HG03196 (cell line): ENCODE measurements around the gene CPNE5.
"Not testable (repeated sequence)": the region's sequence is repeated elsewhere in the genome, so short reads cannot be mapped to it uniquely, and the experiment has no call there.

Experiments used
- ATAC-seq: cut with Tn5 transposase; IDR thresholded peaks from one replicate; pipeline ENCODE4 v1.9.1; 2021; ENCODE audit not compliant: unreplicated experiment

The CPNE5 gene

GRCh38 chr6:36704961-36705577 lies 134.2 kb downstream of the CPNE5 start:
- ATAC-seq, result not testable (repeated sequence)

DNA sequence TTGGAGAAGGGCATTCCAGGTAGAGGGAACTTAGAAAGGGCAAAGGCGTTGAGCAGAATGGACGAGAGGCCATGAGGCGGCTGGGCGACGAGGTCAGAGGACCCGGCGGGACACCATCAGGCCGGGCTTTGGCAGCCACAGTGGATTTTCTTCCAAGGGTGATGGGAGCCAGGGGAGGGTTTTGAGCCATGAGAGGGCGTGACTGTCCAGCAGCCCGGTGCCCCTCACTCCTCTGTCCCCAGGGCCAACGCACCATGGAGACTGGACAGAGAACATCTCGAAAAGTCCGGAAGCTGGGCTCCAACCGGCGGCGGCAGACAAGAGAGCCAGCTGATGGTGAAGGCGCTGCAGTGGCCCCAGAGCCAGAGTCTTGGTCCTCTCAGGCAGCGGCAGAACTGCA lies 135.3 kb downstream of the CPNE5 start:
- ATAC-seq, result no peak

- no peak for ATAC-seq
Observed at GRCh38 chr6:36703081-36703606, 136.1 kb downstream of the CPNE5 start.

- ATAC-seq, result no peak
Observed at GRCh38 chr6:36702656-36703055, 136.6 kb downstream of the CPNE5 start.

DNA sequence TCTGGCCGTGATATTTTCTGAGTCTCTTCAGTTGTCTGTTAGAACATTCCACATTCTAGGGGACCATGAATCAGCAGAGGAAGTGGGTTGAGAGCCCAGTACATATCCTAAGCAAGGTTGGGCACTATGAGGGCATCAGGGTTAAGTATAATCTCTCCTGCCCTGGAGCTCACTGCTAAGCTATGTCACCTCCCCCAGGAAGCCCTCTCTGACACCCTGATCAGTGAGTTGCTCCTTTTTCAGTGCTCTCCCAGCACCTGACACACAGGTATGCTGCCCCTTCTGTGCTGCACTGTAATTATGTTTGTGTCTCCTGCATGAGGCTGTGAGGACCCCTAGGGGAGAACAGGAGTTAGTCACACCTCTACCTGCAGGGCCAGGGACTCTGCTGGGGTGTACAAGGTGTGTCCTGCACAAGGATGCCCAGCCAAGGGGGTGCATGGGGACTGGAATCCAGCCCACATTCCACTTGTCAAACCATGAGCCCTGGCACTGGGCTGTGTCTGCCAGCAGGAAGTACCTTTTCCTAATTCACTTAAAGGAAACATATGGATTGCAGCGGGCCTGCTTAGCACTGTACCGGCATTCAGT lies 137.7 kb downstream of the CPNE5 start:
- no peak for ATAC-seq

DNA sequence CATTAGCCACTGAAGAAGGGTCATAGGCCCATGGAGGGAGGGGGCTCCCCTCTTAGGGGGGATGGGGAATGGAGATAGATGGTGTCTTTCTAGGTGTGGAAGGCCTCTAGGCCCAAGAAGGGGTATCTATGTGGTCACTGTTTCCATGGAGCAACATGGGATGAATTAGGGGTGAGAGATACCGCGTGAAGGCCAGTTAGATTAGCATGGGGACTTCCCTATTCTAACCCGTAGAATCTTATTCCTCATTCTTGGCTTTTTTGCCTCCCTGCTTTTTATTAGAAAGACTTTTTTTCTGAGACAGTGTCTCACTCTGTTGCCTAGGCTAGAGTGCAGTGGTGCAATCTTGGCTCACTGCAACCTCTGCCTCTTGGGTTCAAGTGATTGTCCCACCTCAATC lies 138.4 kb downstream of the CPNE5 start:
- no peak for ATAC-seq

DNA sequence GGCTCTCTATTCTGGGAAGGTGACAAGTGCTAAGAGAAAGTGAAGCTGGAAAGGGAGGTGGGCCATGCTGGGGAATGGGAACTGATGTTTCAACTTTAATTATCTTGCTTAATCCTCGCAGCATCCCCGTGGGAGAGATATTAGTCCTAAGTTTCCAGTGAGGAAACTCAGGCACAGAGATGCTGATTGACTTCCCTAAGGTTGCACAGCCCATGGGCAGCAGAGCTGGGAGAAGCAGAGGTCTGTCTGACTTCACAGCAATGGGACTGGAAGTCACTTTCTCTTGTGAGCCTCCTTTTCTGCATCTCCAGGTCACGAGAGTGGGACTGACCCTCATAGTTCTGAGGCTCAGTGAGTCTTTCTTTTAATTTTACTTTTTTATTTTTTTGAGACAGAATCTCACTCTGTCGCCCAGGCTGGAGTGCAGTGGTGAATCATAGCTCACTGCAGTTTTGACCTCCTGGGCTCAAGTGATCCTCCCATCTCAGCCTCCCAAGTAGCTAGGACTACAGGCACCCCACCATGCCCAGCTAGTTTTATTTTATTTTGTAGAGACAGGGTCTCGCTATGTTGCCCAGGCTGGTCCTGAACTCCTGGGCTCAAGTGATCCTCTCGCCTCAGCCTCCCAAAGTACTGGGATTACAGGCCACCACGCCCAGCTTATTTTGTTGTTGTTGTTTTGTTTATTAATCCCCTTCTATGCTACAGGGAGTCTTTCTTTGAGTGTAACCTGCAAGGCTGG lies 139.0 kb downstream of the CPNE5 start:
- ATAC-seq, result no peak

DNA sequence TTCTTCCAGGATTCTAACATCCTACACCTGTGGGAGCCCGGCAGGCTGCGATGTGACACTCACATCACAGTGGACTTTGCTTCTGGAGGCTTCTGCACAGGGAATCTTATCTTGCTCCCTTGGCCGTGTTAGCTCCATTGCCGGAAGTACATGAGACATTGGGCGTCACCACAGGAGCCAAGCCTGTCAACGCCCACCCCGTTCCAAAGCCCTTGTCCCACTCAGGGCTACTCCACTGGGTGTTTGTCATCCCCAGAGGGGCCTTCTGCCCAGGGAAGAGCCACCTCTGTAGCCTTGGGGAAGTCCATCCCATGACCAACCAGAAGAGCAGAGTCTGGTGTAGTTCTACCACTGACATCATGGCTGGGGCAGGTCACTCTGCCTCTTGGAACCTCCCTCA lies 139.9 kb downstream of the CPNE5 start:
- ATAC-seq, result no peak

GRCh38 chr6:36698871-36699271 lies 140.4 kb downstream of the CPNE5 start:
- no peak for ATAC-seq

DNA sequence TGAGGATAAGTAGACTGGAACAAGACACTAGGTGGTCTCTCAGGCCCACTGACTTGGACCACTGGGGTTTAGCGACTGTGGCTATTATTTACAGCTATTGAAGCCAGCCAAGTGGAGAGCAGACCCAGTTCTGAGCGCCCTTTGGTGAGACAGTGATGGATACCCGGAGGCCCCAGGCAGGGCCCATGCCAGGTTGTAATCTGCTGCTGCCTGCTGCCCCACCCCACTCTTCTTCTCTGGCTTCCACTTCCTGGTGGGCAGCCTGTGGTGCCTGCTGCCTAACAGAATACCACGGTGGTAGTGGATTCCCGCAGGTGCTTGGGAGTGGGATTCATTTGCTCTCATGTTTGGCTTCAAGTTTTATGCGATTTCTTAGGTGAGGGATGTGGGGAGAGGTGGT lies 141.0 kb downstream of the CPNE5 start:
- ATAC-seq, result no peak

GRCh38 chr6:36697481-36697903 lies 141.8 kb downstream of the CPNE5 start, which contains the start of gene RAB44:
Gene RAB44, plus strand, starts transcription at chr6:36697826. Its CDS starts 6,410 bp downstream, at chr6:36704236.
- ATAC-seq, result no peak

DNA sequence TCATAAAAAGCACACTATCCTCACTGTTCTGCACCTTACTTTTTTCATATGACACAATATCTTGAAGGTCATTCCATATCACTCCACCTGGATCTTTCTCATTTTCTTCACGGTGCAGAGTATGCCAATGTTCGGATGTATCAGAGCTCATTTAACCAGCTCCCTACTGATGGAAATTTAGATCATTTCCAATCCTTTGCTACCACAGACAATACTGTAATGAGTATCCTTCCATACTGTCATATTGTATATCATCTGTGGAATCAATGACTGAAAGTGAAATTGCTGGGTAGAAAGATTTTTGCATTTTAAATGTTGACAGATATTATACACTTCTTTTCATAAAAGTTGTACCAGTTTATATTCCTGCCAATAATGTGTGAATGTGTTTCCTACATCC lies 143.8 kb downstream of the CPNE5 start:
- no peak for ATAC-seq

- ATAC-seq, result no peak
Observed at GRCh38 chr6:36694616-36695015, 144.6 kb downstream of the CPNE5 start.

DNA sequence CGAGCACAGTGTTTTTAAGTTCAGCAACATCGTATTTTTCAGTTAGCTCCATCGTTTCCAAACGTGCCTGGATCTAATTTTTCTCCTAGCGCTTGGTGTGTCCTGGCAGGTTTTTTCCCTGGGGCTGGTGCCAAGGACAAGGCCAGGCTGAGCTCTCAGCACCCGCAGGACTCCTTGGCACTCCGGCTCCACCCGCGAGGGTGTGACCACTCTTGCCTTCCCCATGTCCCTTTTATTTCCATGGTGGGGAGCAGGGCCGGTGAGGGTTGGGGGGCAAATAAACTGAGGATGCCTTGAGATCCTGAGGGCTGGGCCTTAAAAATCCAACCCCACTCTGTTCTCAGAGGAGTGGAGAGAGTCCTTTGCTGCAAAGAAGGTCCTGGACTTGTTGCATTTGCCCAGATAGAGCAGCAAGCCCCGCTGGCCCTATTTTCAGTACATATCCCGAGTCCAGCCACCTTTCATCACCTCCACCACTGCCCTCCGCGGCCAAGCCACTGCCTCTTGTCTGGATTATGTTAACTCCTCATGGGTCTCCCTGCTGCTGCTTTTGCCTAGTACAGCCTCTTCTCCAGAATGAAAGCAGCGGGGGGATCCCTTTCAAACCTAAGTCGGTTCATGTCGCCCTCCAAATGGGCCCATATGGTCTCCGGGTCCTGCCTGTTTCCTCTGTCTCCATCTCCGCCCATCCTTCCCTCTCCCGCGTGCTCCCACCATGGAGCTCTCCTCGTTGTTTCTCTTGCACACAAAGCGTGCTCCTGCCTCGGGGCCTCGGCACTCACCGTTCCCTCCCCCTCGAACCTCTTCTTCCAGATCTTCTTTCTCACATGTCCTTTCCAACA lies 146.2 kb downstream of the CPNE5 start:
- no peak for ATAC-seq

- no peak for ATAC-seq
Observed at GRCh38 chr6:36692220-36692619, 147.0 kb downstream of the CPNE5 start.

DNA sequence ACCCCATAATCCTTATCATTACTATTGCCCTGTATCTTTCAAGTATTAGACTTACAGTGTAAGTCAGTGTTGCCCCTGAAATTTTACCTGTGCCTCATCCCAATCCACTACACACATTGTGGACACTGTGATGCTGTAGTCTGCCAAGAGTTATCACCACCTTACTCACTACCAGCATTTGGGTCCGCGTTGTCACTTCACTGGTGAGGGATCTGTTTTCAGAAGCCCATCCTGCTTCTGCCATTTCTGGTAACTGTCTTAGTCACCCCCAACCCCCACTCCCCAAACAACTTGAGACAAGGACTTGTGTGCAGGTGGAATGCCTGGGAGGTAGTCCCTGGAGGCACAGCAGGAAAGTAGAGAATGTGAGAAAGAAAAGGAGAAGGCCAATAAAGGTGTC lies 147.6 kb downstream of the CPNE5 start:
- no peak for ATAC-seq

DNA sequence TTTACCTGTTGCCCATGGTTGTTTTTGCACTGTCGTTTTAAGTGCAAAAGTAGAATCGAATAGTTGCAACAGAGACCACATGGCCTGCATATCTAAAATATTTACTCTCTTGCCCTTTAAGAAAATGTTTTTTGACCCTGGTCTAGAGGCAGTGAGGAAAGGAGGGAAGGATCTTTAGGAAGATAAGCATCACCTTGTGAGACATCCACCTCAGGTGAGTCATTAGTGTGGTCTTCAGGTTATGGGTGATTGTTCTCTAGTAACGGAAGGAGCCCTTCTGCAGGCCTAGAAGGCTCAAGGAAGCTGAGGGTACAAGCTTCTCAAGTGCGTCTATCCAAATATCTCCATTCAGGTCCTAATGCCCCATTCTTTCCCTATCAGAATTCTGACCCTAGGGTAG lies 148.2 kb downstream of the CPNE5 start:
- no peak for ATAC-seq
